ENCODE results near the gene IKZF3. TPM values are rescaled to one million over a fixed set of nuclear protein-coding genes. Genes with fewer than 3 reads are reported as not detected.
A peak's percentile ranks its signal among the peaks of the same experiment; 100 is the strongest.
"Not testable (repeated sequence)": the region's sequence is repeated elsewhere in the genome, so short reads cannot be mapped to it uniquely, and the experiment has no call there.

Gene IKZF3
- polyA plus RNA-seq, 3 donors from 2014 or later, result 3.1 to 77.5 (median 15.7) TPM

DNA sequence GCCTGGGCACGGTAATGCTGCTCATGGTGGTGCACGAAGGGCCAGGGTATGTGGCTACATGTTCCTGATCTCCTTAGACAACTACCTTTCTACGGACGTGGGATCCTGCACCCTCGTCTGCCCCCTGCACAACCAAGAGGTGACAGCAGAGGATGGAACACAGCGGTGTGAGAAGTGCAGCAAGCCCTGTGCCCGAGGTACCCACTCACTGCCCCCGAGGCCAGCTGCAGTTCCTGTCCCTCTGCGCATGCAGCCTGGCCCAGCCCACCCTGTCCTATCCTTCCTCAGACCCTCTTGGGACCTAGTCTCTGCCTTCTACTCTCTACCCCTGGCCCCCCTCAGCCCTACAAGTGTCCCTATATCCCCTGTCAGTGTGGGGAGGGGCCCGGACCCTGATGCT is 152.3 kb downstream of the IKZF3 start:
- Mint-ChIP-seq H3K4me1 (peaks cover 56 to 61% of the 10 kb centered on the region in 2 donors), H3K36me3 (peaks cover 0 to 8% (median 7%) of the 10 kb centered on the region in 3 donors), H3K27ac (peak overlapping the region; percentile 82 to 99 (median 95)), H3K9me3 (no peaks in the 10 kb centered on the region), H3K27me3 (ENCODE audit: low read depth in 3 of 3) (peaks cover 0 to 4% (median 0%) of the 10 kb centered on the region in 3 donors), H3K4me3 (peak overlapping the region; percentile 22 to 86 (median 63))
- DNase-seq, result no peak

DNA sequence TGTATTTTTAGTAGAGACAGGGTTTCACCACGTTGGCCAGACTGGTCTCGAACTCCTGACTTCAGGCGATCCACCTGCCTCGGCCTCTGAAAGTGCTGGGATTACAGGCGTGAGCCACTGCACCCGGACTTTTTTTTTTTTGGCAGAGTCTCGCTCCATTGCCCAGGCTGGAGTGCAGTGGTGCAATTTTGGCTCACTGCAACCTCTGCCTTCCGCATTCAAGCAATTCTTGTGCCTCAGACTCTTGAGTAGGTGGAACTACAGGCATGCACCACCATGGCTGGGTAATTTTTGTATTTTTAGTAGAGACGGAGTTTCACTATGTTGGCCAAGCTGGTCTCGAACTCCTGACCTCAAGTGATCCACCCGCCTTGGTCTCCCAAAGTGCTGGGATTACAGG is 153.0 kb downstream of the IKZF3 start:
- H3K27me3 Mint-ChIP-seq (ENCODE audit: low read depth in 3 of 3); H3K9me3 Mint-ChIP-seq; DNase-seq; H3K36me3 Mint-ChIP-seq: not testable (repeated sequence)
- H3K27ac Mint-ChIP-seq, result peak overlapping the region; percentile 93 to 99 (median 96)
- peaks cover 63 to 67% of the 10 kb centered on the region in 2 donors for H3K4me1 Mint-ChIP-seq
- peak overlapping the region; percentile 32 to 94 (median 86) for H3K4me3 Mint-ChIP-seq

DNA sequence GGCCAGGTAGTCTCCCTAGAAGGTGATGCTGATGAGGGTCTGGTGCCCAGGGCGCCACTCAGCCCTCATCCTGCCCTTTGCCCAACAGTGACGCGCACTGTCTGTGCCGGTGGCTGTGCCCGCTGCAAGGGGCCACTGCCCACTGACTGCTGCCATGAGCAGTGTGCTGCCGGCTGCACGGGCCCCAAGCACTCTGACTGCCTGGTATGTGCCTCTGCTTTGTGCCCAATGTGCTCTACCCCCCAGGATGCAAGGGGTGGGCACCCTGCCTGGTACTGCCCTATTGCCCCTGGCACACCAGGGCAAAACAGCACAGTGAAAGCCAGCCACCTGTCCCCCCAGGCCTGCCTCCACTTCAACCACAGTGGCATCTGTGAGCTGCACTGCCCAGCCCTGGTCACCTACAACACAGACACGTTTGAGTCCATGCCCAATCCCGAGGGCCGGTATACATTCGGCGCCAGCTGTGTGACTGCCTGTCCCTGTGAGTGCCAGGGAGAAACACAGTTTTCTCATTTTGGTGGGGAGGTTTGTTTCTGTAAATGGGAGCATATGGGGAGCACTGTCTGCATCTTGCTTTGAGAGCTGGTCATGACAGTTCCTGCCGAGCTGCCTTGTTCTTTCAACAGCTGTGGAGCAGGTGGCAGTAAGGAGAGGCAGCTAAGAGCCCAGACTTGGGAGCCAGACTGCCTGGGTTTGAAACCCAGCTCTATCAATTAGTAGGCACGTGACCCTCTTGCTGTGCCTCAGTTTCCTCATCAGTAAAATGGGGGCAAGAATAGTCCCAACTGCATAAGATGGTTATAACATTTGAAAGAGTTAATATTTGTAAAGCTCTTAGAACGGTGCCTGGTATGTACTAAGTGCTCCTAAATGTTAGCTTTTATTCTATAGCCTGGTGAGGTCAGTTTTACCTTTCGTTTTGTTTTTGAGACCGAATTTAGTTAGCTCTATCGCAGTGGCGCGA is 153.8 kb downstream of the IKZF3 start:
- Mint-ChIP-seq H3K27me3 (ENCODE audit: low read depth in 3 of 3) (peaks cover 0 to 4% (median 0%) of the 10 kb centered on the region in 3 donors), H3K27ac (peak overlapping the region; percentile 93 to 99 (median 96))

GRCh38 chr17:39709319-39709997 is 154.7 kb downstream of the IKZF3 start:
- peaks cover 66 to 67% of the 10 kb centered on the region in 2 donors for H3K4me1 Mint-ChIP-seq
- DNase-seq, result peak; percentile 75 to 79 (median 79)
- H3K4me3 Mint-ChIP-seq, result peak overlapping the region; percentile 85 to 97 (median 93)
- peaks cover 0 to 4% (median 0%) of the 10 kb centered on the region in 3 donors for H3K27me3 Mint-ChIP-seq (ENCODE audit: low read depth in 3 of 3)
- no peaks in the 10 kb centered on the region for H3K9me3 Mint-ChIP-seq
- peaks cover 0 to 8% (median 7%) of the 10 kb centered on the region in 3 donors for H3K36me3 Mint-ChIP-seq
- H3K27ac Mint-ChIP-seq, result peak overlapping the region; percentile 93 to 99 (median 96)

More for the DNA sequence above, 153.8 kb downstream of the IKZF3 start:
- peaks cover 0 to 8% (median 7%) of the 10 kb centered on the region in 3 donors for H3K36me3 Mint-ChIP-seq
- H3K4me1 Mint-ChIP-seq, result peaks cover 66 to 67% of the 10 kb centered on the region in 2 donors
- H3K9me3 Mint-ChIP-seq, result no peaks in the 10 kb centered on the region
- peak overlapping the region; percentile 85 to 97 (median 93) for H3K4me3 Mint-ChIP-seq
- peak in 2 of 3 donors; percentile 19 to 28 for DNase-seq

Other genes with a start within 250 kb of the IKZF3 start
- gene PPP1R1B, start 237.4 kb downstream of the IKZF3 start, polyA plus RNA-seq, result not detected
- gene STARD3, start 227.2 kb downstream of the IKZF3 start, polyA plus RNA-seq, result 10 to 100 TPM; 45.1 to 88.6 (median 78.5) TPM
- gene TCAP, start 199.0 kb downstream of the IKZF3 start, polyA plus RNA-seq, result not detected
- 1 to 10 TPM in 2 of 3 donors, not detected in 1; 1.4 to 1.6 TPM for gene PNMT, start 195.9 kb downstream of the IKZF3 start, polyA plus RNA-seq
- 10 to 100 TPM; 24.0 to 47.1 (median 37.8) TPM for gene PGAP3, start 176.3 kb downstream of the IKZF3 start, polyA plus RNA-seq
- 10 to 100 TPM; 14.5 to 49.2 (median 25.2) TPM for gene ERBB2, start 164.2 kb downstream of the IKZF3 start, polyA plus RNA-seq
- gene MIEN1, start 133.8 kb downstream of the IKZF3 start, polyA plus RNA-seq, result 100 to 1,000 TPM; 181 to 197 (median 181) TPM
- not detected for gene GRB7, start 126.4 kb downstream of the IKZF3 start, polyA plus RNA-seq
- not detected for gene ZPBP2, start 3.9 kb upstream of the IKZF3 start, polyA plus RNA-seq
- 1 to 10 TPM in 2 of 3 donors, under 1 TPM in 1; 0.13 to 2.4 (median 2.1) TPM for gene GSDMB, start 54.3 kb upstream of the IKZF3 start, polyA plus RNA-seq
- gene ORMDL3, start 63.3 kb upstream of the IKZF3 start, polyA plus RNA-seq, result 100 to 1,000 TPM in 1 of 3 donors, 10 to 100 TPM in 2; 44.1 to 154 (median 63.8) TPM
- not detected for gene LRRC3C, start 63.4 kb upstream of the IKZF3 start, polyA plus RNA-seq
- 1 to 10 TPM in 1 of 3 donors, not detected in 2; 2.3 TPM for gene GSDMA, start 98.7 kb upstream of the IKZF3 start, polyA plus RNA-seq
- 10 to 100 TPM; 47.0 to 59.1 (median 47.7) TPM for gene PSMD3, start 116.5 kb upstream of the IKZF3 start, polyA plus RNA-seq
- gene CSF3, start 151.1 kb upstream of the IKZF3 start, polyA plus RNA-seq, result not detected
- 10 to 100 TPM; 34.8 to 75.8 (median 53.2) TPM for gene MED24, start 190.1 kb upstream of the IKZF3 start, polyA plus RNA-seq
- gene THRA, start 198.7 kb upstream of the IKZF3 start, polyA plus RNA-seq, result 10 to 100 TPM in 1 of 3 donors, 1 to 10 TPM in 2; 5.0 to 15.0 (median 8.0) TPM
- gene NR1D1, start 236.3 kb upstream of the IKZF3 start, polyA plus RNA-seq, result 1 to 10 TPM in 1 of 3 donors, under 1 TPM in 1, not detected in 1; 0.49 to 2.8 TPM

Measured in immature natural killer cell (primary cell).